ENCODE results near the gene DCAF15. TPM values are rescaled to one million over a fixed set of nuclear protein-coding genes. Genes with fewer than 3 reads are reported as not detected.

Gene DCAF15
- total and polyA plus RNA-seq, 2 experiments from 2014 or later, result 39.5 to 81.3 TPM

DNA sequence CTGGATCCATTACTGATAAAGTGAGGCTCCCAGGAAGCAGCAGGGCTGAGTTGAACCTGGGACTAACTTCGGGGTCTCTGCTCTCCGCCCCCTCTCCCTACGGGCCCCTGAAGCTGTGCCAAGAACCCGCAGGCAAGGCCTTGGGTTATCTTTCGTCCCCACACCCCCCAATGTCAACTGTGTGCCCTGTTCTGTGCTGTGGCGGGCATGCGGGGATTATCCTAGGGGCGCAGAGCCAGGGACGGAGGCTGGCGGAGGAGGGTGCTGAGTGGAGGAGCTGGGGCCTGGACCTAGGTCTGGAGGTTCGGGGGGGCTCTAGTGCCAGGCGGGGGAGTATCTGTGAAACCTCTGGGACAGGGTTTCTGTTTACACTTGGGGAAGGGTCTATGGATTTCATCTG, 27.4 kb downstream of the DCAF15 start:
- H4K20me1 ChIP-seq (replicated peaks; ENCODE audit: insufficient read depth), result no peaks in the 10 kb centered on the region
- peaks cover 15% of the 10 kb centered on the region; the same call in 2 of the 3 replicates for H3K4me1 Mint-ChIP-seq
- H3K36me3 ChIP-seq (ENCODE audit: insufficient read depth), result no peaks in the 10 kb centered on the region
- H3K79me2 ChIP-seq (replicated peaks; ENCODE audit: insufficient read depth), result no peaks in the 10 kb centered on the region
- H3K4me1 ChIP-seq (ENCODE audit: insufficient read depth), result peaks cover 21% of the 10 kb centered on the region
- peak overlapping the region; percentile 66 for H3K4me3 ChIP-seq
- ATAC-seq (no peak), DNase-seq (ENCODE audit: low spot score) (no peak)
- H3K36me3 Mint-ChIP-seq (ENCODE audit: low read depth), result no peaks in the 10 kb centered on the region; the same call in 2 of the 3 replicates
- TF ChIP-seq, protein P1, sequence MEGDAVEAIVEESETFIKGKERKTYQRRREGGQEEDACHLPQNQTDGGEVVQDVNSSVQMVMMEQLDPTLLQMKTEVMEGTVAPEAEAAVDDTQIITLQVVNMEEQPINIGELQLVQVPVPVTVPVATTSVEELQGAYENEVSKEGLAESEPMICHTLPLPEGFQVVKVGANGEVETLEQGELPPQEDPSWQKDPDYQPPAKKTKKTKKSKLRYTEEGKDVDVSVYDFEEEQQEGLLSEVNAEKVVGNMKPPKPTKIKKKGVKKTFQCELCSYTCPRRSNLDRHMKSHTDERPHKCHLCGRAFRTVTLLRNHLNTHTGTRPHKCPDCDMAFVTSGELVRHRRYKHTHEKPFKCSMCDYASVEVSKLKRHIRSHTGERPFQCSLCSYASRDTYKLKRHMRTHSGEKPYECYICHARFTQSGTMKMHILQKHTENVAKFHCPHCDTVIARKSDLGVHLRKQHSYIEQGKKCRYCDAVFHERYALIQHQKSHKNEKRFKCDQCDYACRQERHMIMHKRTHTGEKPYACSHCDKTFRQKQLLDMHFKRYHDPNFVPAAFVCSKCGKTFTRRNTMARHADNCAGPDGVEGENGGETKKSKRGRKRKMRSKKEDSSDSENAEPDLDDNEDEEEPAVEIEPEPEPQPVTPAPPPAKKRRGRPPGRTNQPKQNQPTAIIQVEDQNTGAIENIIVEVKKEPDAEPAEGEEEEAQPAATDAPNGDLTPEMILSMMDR (conservative IDR thresholded peaks at IDR 0.05; ENCODE audit: low read depth in 2 of 2), result no peak
- TF ChIP-seq NANOG (IDR thresholded peaks at IDR 0.05; ENCODE audit: borderline replicate concordance), result no peak
- no peaks in the 10 kb centered on the region for H3K27me3 ChIP-seq (ENCODE audit: insufficient read depth)
- H2AFZ ChIP-seq, result no peak overlapping the region
- peak overlapping the region; percentile 57 for H3K4me3 Mint-ChIP-seq
- H3F3A ChIP-seq (replicated peaks; ENCODE audit: low read depth), result no peaks in the 10 kb centered on the region
- H3K27me3 Mint-ChIP-seq (ENCODE audit: insufficient read depth, low read depth, poor library complexity), result peaks cover 10% of the 10 kb centered on the region
- no peak overlapping the region for H3K27ac Mint-ChIP-seq
- no peak overlapping the region for H3K27ac ChIP-seq (ENCODE audit: low read depth)
- no peaks in the 10 kb centered on the region for H3K9me3 Mint-ChIP-seq
- no peaks in the 10 kb centered on the region for H3K9me2 ChIP-seq (ENCODE audit: insufficient read depth)
- peak overlapping the region; percentile 92 for H3K4me2 ChIP-seq

DNA sequence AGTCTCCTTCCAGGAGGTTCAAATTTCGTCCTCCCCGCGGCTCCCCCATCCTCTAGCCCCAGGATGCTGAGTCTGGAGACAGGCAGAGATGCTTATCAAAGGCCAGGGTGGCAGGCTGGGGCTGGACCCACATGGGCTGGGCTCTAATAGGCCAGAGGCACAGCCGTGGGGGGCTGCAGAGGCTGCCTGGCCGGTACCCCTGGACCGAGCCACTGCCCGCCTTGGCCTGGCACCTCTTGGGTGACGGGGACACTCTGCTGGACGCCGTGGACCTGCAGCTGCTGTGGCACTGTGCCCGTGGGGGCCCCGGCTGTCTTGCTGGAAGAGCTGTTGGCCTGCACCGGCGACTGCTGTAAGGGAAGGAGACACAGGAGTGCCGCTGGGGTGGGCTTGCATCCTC, 28.0 kb downstream of the DCAF15 start:
- Histone ChIP-seq H3K79me2 (replicated peaks; ENCODE audit: insufficient read depth) (no peaks in the 10 kb centered on the region), H3K4me1 (ENCODE audit: insufficient read depth) (peaks cover 26% of the 10 kb centered on the region), H3K27me3 (ENCODE audit: insufficient read depth) (no peaks in the 10 kb centered on the region), H3K4me2 (peak overlapping the region; percentile 92; the same call in 1 of the 2 replicates), H3F3A (replicated peaks; ENCODE audit: low read depth) (peaks cover 2% of the 10 kb centered on the region; the same call in 1 of the 2 replicates), H3K9me2 (ENCODE audit: insufficient read depth) (no peaks in the 10 kb centered on the region), H4K20me1 (replicated peaks; ENCODE audit: insufficient read depth) (no peaks in the 10 kb centered on the region), H3K4me3 (no peak overlapping the region; the same call in 1 of the 2 replicates), H3K27ac (ENCODE audit: low read depth) (no peak overlapping the region), H2AFZ (no peak overlapping the region), H3K36me3 (ENCODE audit: insufficient read depth) (no peaks in the 10 kb centered on the region)
- H3K9me3 Mint-ChIP-seq, result no peaks in the 10 kb centered on the region
- no peak for ATAC-seq
- H3K4me3 Mint-ChIP-seq, result no peak overlapping the region
- peaks cover 15% of the 10 kb centered on the region for H3K27me3 Mint-ChIP-seq (ENCODE audit: insufficient read depth, low read depth, poor library complexity)
- H3K36me3 Mint-ChIP-seq (ENCODE audit: low read depth), result no peaks in the 10 kb centered on the region; the same call in 2 of the 3 replicates
- DNase-seq (ENCODE audit: low spot score), result no peak
- peaks cover 20% of the 10 kb centered on the region for H3K4me1 Mint-ChIP-seq
- H3K27ac Mint-ChIP-seq, result no peak overlapping the region
- TF ChIP-seq STAT1 (IDR thresholded peaks at IDR 0.05; ENCODE audit: unreplicated experiment) (no peak), NANOG (IDR thresholded peaks at IDR 0.05; ENCODE audit: borderline replicate concordance) (no peak), EZH2phosphoT487 (IDR thresholded peaks at IDR 0.05; ENCODE audit: unreplicated experiment) (no peak), ZNF114 (CRISPR knock-in tag; IDR thresholded peaks at IDR 0.05) (no peak), POLR2AphosphoS5 (IDR thresholded peaks at IDR 0.05; ENCODE audit: low read depth) (no peak), JUNB (IDR thresholded peaks at IDR 0.05; ENCODE audit: unreplicated experiment) (no peak), EZH2 (IDR thresholded peaks at IDR 0.05; ENCODE audit: low read depth, unreplicated experiment) (no peak)
- TF ChIP-seq, protein P2, sequence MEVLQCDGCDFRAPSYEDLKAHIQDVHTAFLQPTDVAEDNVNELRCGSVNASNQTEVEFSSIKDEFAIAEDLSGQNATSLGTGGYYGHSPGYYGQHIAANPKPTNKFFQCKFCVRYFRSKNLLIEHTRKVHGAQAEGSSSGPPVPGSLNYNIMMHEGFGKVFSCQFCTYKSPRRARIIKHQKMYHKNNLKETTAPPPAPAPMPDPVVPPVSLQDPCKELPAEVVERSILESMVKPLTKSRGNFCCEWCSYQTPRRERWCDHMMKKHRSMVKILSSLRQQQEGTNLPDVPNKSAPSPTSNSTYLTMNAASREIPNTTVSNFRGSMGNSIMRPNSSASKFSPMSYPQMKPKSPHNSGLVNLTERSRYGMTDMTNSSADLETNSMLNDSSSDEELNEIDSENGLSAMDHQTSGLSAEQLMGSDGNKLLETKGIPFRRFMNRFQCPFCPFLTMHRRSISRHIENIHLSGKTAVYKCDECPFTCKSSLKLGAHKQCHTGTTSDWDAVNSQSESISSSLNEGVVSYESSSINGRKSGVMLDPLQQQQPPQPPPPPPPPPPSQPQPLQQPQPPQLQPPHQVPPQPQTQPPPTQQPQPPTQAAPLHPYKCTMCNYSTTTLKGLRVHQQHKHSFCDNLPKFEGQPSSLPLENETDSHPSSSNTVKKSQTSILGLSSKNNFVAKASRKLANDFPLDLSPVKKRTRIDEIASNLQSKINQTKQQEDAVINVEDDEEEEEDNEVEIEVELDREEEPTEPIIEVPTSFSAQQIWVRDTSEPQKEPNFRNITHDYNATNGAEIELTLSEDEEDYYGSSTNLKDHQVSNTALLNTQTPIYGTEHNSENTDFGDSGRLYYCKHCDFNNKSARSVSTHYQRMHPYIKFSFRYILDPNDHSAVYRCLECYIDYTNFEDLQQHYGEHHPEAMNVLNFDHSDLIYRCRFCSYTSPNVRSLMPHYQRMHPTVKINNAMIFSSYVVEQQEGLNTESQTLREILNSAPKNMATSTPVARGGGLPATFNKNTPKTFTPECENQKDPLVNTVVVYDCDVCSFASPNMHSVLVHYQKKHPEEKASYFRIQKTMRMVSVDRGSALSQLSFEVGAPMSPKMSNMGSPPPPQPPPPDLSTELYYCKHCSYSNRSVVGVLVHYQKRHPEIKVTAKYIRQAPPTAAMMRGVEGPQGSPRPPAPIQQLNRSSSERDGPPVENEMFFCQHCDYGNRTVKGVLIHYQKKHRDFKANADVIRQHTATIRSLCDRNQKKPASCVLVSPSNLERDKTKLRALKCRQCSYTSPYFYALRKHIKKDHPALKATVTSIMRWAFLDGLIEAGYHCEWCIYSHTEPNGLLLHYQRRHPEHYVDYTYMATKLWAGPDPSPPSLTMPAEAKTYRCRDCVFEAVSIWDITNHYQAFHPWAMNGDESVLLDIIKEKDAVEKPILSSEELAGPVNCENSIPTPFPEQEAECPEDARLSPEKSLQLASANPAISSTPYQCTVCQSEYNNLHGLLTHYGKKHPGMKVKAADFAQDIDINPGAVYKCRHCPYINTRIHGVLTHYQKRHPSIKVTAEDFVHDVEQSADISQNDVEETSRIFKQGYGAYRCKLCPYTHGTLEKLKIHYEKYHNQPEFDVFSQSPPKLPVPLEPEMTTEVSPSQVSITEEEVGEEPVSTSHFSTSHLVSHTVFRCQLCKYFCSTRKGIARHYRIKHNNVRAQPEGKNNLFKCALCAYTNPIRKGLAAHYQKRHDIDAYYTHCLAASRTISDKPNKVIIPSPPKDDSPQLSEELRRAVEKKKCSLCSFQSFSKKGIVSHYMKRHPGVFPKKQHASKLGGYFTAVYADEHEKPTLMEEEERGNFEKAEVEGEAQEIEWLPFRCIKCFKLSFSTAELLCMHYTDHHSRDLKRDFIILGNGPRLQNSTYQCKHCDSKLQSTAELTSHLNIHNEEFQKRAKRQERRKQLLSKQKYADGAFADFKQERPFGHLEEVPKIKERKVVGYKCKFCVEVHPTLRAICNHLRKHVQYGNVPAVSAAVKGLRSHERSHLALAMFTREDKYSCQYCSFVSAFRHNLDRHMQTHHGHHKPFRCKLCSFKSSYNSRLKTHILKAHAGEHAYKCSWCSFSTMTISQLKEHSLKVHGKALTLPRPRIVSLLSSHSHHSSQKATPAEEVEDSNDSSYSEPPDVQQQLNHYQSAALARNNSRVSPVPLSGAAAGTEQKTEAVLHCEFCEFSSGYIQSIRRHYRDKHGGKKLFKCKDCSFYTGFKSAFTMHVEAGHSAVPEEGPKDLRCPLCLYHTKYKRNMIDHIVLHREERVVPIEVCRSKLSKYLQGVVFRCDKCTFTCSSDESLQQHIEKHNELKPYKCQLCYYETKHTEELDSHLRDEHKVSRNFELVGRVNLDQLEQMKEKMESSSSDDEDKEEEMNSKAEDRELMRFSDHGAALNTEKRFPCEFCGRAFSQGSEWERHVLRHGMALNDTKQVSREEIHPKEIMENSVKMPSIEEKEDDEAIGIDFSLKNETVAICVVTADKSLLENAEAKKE (CRISPR knock-in tag; IDR thresholded peaks at IDR 0.05), result no peak
- TF ChIP-seq, protein P3, sequence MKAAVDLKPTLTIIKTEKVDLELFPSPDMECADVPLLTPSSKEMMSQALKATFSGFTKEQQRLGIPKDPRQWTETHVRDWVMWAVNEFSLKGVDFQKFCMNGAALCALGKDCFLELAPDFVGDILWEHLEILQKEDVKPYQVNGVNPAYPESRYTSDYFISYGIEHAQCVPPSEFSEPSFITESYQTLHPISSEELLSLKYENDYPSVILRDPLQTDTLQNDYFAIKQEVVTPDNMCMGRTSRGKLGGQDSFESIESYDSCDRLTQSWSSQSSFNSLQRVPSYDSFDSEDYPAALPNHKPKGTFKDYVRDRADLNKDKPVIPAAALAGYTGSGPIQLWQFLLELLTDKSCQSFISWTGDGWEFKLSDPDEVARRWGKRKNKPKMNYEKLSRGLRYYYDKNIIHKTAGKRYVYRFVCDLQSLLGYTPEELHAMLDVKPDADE (IDR thresholded peaks at IDR 0.05), result no peak

Data from GM23338 (cell line).